OCI-LY3 (cell line): ENCODE measurements around the gene MED29.

Experiments used
- EZH2phosphoT487 ChIP-seq: fragments of 200-600 bp; shearing (Covaris generic); IDR thresholded peaks from 2 replicates; pipeline ENCODE4 v1.6.1; 2018; ENCODE audit warnings: antibody characterized with exemption, mixed run types, low read depth
- TF ChIP-seq, protein P1 (sequence below): fragments of 200-600, 300-600 bp; sonication (generic); IDR thresholded peaks from 2 replicates; pipeline ENCODE4 v1.5.1; 2014; ENCODE audit warnings: antibody characterized with exemption, low read length, low read depth

DNA sequence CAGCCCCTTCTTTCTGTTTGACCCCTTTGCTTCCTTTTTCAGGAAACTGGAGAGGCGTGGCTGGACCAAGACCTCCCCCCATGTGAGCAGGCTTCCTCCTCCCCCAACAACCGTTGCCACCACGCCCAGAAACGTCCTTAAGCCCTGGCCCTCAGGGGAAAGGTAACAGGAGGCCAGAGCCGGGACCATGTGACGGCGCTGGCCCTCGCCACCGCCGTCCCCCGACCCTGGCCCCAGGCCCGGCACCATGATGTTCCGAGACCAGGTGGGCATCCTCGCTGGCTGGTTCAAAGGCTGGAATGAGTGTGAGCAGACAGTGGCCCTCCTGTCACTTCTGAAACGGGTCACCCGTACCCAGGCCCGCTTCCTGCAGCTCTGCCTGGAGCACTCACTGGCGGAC lies 34.5 kb upstream of the MED29 start:
- TF ChIP-seq, protein P1, sequence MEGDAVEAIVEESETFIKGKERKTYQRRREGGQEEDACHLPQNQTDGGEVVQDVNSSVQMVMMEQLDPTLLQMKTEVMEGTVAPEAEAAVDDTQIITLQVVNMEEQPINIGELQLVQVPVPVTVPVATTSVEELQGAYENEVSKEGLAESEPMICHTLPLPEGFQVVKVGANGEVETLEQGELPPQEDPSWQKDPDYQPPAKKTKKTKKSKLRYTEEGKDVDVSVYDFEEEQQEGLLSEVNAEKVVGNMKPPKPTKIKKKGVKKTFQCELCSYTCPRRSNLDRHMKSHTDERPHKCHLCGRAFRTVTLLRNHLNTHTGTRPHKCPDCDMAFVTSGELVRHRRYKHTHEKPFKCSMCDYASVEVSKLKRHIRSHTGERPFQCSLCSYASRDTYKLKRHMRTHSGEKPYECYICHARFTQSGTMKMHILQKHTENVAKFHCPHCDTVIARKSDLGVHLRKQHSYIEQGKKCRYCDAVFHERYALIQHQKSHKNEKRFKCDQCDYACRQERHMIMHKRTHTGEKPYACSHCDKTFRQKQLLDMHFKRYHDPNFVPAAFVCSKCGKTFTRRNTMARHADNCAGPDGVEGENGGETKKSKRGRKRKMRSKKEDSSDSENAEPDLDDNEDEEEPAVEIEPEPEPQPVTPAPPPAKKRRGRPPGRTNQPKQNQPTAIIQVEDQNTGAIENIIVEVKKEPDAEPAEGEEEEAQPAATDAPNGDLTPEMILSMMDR: no peak
- no peak for TF ChIP-seq EZH2phosphoT487
